ENCODE data around the gene SMIM20. TPM values are rescaled to one million over a fixed set of nuclear protein-coding genes. Genes with fewer than 3 reads are reported as not detected.

Gene SMIM20
- total and polyA plus RNA-seq, 9 of the 15 experiments (the other 6 are each of a cell fraction or from before 2014, with no cell fraction given), result 25.1 to 51.0 (median 38.9) TPM

DNA sequence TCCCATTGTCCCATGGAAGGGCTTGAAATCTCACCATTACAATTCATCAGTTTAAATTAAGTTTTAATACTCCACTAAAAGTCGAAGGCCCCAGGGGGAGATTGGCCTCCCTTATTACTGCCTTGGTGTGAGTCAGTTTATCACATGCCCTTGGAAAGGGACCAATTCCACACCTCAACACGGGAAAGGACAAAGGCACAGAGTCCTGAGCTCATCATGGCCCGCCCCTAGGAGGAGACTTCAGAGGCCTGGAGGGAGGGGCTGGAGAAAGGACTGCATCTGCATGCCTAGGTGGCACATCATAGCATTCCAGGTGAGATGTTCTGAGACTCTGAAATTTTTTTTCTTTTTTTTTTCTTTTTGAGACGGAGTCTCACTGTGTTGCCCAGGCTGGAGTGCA is 48.4 kb upstream of the SMIM20 start:
- H3K4me3 ChIP-seq, result no peak overlapping the region
- no peak overlapping the region for H3K27ac ChIP-seq (ENCODE audit: extremely low read depth, low read depth, low read length)
- POLR2A ChIA-PET, result interaction anchor here (1.0 to 2.4 kb wide), 4 partner anchors 11 to 38 kb away, joined by 4 to 9 read pairs (median 4); no protein-coding TSS in a partner anchor
- H3K9me1 ChIP-seq (ENCODE audit: control insufficient read depth, insufficient read depth, low read length), result no peaks in the 10 kb centered on the region
- no peaks in the 10 kb centered on the region for H3K36me3 ChIP-seq (ENCODE audit: control insufficient read depth, insufficient read depth, low read length)
- H3K4me2 ChIP-seq (ENCODE audit: insufficient read depth, low read length), result no peak overlapping the region
- H3K27me3 ChIP-seq (ENCODE audit: control insufficient read depth in 2 of 2, insufficient read depth in 2 of 2, low read length in 2 of 2), result peaks cover 12 to 24% of the 10 kb centered on the region in 2 experiments; a peak in 4 of 5 replicates
- H2AFZ ChIP-seq (ENCODE audit: low read depth, low read length), result 0 out of 2 replicates have a peak overlapping the region, but pooled peaks have one; percentile 14
- BruUV-seq (replicated peaks), result no TSS peak
- DNase-seq (ENCODE audit: extremely low read depth in 1 of 4, low spot score in 3 of 4) (peak; percentile 48 to 61 (median 60)), FAIRE-seq (peak; percentile 58), ATAC-seq (peak; percentile 68)
- in situ Hi-C loops (cut with MboI) (no loop called here), intact Hi-C loops (cut with micrococcal nuclease) (no loop called here)
- TF ChIP-seq TCFL5 (CRISPR knock-in tag; conservative IDR thresholded peaks at IDR 0.05) (no peak), ZNF830 (CRISPR knock-in tag; IDR thresholded peaks at IDR 0.05) (no peak), MCM2 (IDR thresholded peaks at IDR 0.05; ENCODE audit: low read depth) (no peak), ZBTB17 (CRISPR knock-in tag; IDR thresholded peaks at IDR 0.05) (no peak), L3MBTL2 (IDR thresholded peaks at IDR 0.05) (peak; percentile 41; the same call in 1 of the 2 replicates), CTBP1 (IDR thresholded peaks at IDR 0.05; ENCODE audit: borderline replicate concordance) (peak; percentile 49; the same call in 1 of the 2 replicates), NBN (IDR thresholded peaks at IDR 0.05; ENCODE audit: low read depth) (no peak), JUND (IDR thresholded peaks at IDR 0.05; ENCODE audit: borderline replicate concordance, low read depth, low read length) (peak; percentile 64; the same call in 1 of the 2 replicates), JUND (tag; IDR thresholded peaks at IDR 0.05; ENCODE audit: borderline replicate concordance, low read depth, low read length) (peak; percentile 29; the same call in 1 of the 3 replicates), ATF7 (IDR thresholded peaks at IDR 0.05) (0 out of 2 replicates have a peak, but pooled peaks have one; percentile 22), ZEB2 (IDR thresholded peaks at IDR 0.05) (peak; percentile 37; the same call in 1 of the 2 replicates), SOX6 (IDR thresholded peaks at IDR 0.05) (no peak; the same call in 1 of the 2 replicates), FOSL1 (tag; conservative IDR thresholded peaks at IDR 0.05) (peak; percentile 76), KDM4B (IDR thresholded peaks at IDR 0.05; ENCODE audit: borderline replicate concordance in 2 of 2, low read depth in 1 of 2) (no peak), ZNF75A (CRISPR knock-in tag; IDR thresholded peaks at IDR 0.05) (no peak), DACH1 (IDR thresholded peaks at IDR 0.05; ENCODE audit: partially characterized antibody) (no peak), NFIC (IDR thresholded peaks at IDR 0.05) (peak; percentile 50; the same call in 1 of the 2 replicates), ZNF23 (CRISPR knock-in tag; IDR thresholded peaks at IDR 0.05) (no peak), ESRRA (IDR thresholded peaks at IDR 0.05; ENCODE audit: borderline replicate concordance, low read depth) (peak; percentile 67), MAFG (tag; conservative IDR thresholded peaks at IDR 0.05) (no peak), RCOR1 (IDR thresholded peaks at IDR 0.05; ENCODE audit: borderline replicate concordance in 1 of 2, low read depth in 2 of 2, low read length in 2 of 2) (no peak)
- TF ChIP-seq, protein P1, sequence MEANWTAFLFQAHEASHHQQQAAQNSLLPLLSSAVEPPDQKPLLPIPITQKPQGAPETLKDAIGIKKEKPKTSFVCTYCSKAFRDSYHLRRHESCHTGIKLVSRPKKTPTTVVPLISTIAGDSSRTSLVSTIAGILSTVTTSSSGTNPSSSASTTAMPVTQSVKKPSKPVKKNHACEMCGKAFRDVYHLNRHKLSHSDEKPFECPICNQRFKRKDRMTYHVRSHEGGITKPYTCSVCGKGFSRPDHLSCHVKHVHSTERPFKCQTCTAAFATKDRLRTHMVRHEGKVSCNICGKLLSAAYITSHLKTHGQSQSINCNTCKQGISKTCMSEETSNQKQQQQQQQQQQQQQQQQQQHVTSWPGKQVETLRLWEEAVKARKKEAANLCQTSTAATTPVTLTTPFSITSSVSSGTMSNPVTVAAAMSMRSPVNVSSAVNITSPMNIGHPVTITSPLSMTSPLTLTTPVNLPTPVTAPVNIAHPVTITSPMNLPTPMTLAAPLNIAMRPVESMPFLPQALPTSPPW (CRISPR knock-in tag; IDR thresholded peaks at IDR 0.05), result peak; percentile 18; the same call in 1 of the 2 replicates
- 13% methylated on average over 4 of the region's 4 CpGs for WGBS (ENCODE audit: insufficient coverage, low coverage, missing lambda C conversion rate)
- no peaks in the 10 kb centered on the region for H4K20me1 ChIP-seq (replicated peaks; ENCODE audit: control insufficient read depth, insufficient read depth, low read length)
- H3K9me3 ChIP-seq (replicated peaks; ENCODE audit: control insufficient read depth, insufficient read depth, low read depth, low read length), result no peaks in the 10 kb centered on the region
- CTCF ChIA-PET (ENCODE audit: low intra/inter-chr PET ratio), result no interaction called here
- peaks cover 17% of the 10 kb centered on the region for H3K79me2 ChIP-seq (ENCODE audit: control insufficient read depth, insufficient read depth, low read length)
- no peak overlapping the region for H3K9ac ChIP-seq (ENCODE audit: insufficient read depth in 1 of 2, low read depth in 2 of 2, low read length in 2 of 2)
- H3K4me1 ChIP-seq (replicated peaks in 1 of 2; ENCODE audit: control insufficient read depth in 2 of 2, insufficient read depth in 2 of 2, low read length in 2 of 2), result peaks cover 12 to 13% of the 10 kb centered on the region in 2 experiments; a peak in 4 of 5 replicates
